Measurements from ENCODE around the gene CMIP. TPM values are rescaled to one million over a fixed set of nuclear protein-coding genes. Genes with fewer than 3 reads are reported as not detected.

CMIP gene
- total RNA-seq, 1 donor from 2014 or later: 163 TPM

GRCh38 chr16:81526935-81527334 is 82.3 kb downstream of the CMIP start:
- Mint-ChIP-seq H3K9me3 (ENCODE audit: unreplicated experiment) (peaks cover 7% of the 10 kb centered on the region), H3K27ac (ENCODE audit: unreplicated experiment) (peak overlapping the region; percentile 11), H3K4me1 (ENCODE audit: low read depth, unreplicated experiment) (peaks cover 10% of the 10 kb centered on the region), H3K36me3 (ENCODE audit: unreplicated experiment) (peaks cover 5% of the 10 kb centered on the region), H3K4me3 (ENCODE audit: unreplicated experiment) (no peak overlapping the region), H3K27me3 (ENCODE audit: unreplicated experiment) (peaks cover 10% of the 10 kb centered on the region)
- no peak for DNase-seq
- TF ChIP-seq, protein P1, sequence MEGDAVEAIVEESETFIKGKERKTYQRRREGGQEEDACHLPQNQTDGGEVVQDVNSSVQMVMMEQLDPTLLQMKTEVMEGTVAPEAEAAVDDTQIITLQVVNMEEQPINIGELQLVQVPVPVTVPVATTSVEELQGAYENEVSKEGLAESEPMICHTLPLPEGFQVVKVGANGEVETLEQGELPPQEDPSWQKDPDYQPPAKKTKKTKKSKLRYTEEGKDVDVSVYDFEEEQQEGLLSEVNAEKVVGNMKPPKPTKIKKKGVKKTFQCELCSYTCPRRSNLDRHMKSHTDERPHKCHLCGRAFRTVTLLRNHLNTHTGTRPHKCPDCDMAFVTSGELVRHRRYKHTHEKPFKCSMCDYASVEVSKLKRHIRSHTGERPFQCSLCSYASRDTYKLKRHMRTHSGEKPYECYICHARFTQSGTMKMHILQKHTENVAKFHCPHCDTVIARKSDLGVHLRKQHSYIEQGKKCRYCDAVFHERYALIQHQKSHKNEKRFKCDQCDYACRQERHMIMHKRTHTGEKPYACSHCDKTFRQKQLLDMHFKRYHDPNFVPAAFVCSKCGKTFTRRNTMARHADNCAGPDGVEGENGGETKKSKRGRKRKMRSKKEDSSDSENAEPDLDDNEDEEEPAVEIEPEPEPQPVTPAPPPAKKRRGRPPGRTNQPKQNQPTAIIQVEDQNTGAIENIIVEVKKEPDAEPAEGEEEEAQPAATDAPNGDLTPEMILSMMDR (IDR thresholded peaks at IDR 0.05; ENCODE audit: partially characterized antibody, unreplicated experiment): no peak

DNA sequence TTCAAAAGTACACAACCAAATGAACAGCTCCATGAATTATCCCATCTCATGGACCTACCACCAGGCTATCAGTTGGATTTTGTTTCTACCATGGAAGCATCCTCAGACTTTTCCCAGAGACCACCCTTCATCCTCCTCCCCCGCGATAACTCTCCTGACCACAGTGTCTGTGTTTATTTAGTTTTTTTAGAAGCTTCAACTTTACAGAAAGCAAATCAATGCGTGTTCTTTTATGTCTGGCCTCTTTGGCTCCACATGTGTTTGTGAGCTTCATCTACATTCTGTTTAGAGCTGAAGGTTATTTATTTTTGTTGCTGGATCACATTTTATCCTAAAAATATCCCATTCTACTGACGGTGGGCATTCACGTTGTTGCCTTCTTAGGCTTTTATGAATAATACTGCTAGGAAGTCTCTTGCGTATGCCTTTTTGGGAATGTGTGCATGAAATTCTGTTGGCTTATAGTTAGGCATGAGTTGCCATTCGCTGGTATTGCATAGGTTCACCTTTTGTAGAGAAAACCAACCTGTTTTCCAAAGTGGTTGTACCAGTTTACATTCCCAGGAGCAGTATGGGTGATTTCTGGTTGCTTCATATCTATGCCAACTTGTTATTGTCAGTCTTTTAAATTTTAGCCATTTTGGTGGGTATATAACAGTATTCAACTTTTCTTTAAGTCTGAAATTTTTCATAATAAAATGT is 83.0 kb downstream of the CMIP start:
- peaks cover 7% of the 10 kb centered on the region for H3K9me3 Mint-ChIP-seq (ENCODE audit: unreplicated experiment)
- H3K36me3 Mint-ChIP-seq (ENCODE audit: unreplicated experiment): peaks cover 5% of the 10 kb centered on the region
- no peak for DNase-seq
- H3K4me1 Mint-ChIP-seq (ENCODE audit: low read depth, unreplicated experiment): peaks cover 14% of the 10 kb centered on the region
- H3K4me3 Mint-ChIP-seq (ENCODE audit: unreplicated experiment): no peak overlapping the region
- no peak overlapping the region for H3K27ac Mint-ChIP-seq (ENCODE audit: unreplicated experiment)
- H3K27me3 Mint-ChIP-seq (ENCODE audit: unreplicated experiment): peaks cover 10% of the 10 kb centered on the region
- TF ChIP-seq, protein P1 (IDR thresholded peaks at IDR 0.05; ENCODE audit: partially characterized antibody, unreplicated experiment): no peak

GRCh38 chr16:81528256-81528655 is 83.6 kb downstream of the CMIP start:
- DNase-seq: no peak
- H3K9me3 Mint-ChIP-seq (ENCODE audit: unreplicated experiment): peaks cover 7% of the 10 kb centered on the region
- H3K36me3 Mint-ChIP-seq (ENCODE audit: unreplicated experiment): peaks cover 5% of the 10 kb centered on the region
- no peak overlapping the region for H3K27ac Mint-ChIP-seq (ENCODE audit: unreplicated experiment)
- TF ChIP-seq, protein P1 (IDR thresholded peaks at IDR 0.05; ENCODE audit: partially characterized antibody, unreplicated experiment): no peak
- peaks cover 19% of the 10 kb centered on the region for H3K4me1 Mint-ChIP-seq (ENCODE audit: low read depth, unreplicated experiment)
- H3K27me3 Mint-ChIP-seq (ENCODE audit: unreplicated experiment): peaks cover 14% of the 10 kb centered on the region
- no peak overlapping the region for H3K4me3 Mint-ChIP-seq (ENCODE audit: unreplicated experiment)

DNA sequence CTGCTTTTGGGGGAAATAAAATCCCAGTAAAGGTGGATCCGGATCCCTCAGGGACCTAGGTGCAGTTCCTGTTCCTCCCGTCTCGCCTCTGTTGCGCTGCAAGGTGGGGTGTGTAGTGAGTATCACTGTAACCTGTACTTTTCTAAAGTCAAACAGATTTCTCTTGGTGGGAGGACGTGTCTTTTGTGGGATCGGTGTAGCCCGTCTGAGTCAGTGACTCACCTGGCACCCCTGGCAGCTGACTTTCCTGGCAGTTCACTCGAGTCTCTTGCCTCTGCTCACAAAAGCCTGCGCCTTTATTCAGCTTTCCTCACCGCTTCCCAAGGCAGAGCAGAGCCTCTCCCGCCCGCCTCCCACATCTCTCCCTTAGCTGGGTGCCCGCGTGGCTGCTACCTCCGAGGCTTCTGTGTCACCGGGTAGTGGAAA is 85.7 kb downstream of the CMIP start:
- H3K27ac Mint-ChIP-seq (ENCODE audit: unreplicated experiment): no peak overlapping the region
- H3K9me3 Mint-ChIP-seq (ENCODE audit: unreplicated experiment): peaks cover 8% of the 10 kb centered on the region
- H3K27me3 Mint-ChIP-seq (ENCODE audit: unreplicated experiment): peaks cover 14% of the 10 kb centered on the region
- TF ChIP-seq, protein P1 (IDR thresholded peaks at IDR 0.05; ENCODE audit: partially characterized antibody, unreplicated experiment): no peak
- H3K4me3 Mint-ChIP-seq (ENCODE audit: unreplicated experiment): no peak overlapping the region
- DNase-seq: no peak
- H3K4me1 Mint-ChIP-seq (ENCODE audit: low read depth, unreplicated experiment): peaks cover 29% of the 10 kb centered on the region
- H3K36me3 Mint-ChIP-seq (ENCODE audit: unreplicated experiment): peaks cover 5% of the 10 kb centered on the region

- peaks cover 5% of the 10 kb centered on the region for H3K36me3 Mint-ChIP-seq (ENCODE audit: unreplicated experiment)
- DNase-seq: no peak
- H3K27ac Mint-ChIP-seq (ENCODE audit: unreplicated experiment): no peak overlapping the region
- TF ChIP-seq, protein P1 (IDR thresholded peaks at IDR 0.05; ENCODE audit: partially characterized antibody, unreplicated experiment): no peak
- no peak overlapping the region for H3K4me3 Mint-ChIP-seq (ENCODE audit: unreplicated experiment)
- H3K4me1 Mint-ChIP-seq (ENCODE audit: low read depth, unreplicated experiment): peaks cover 31% of the 10 kb centered on the region
- peaks cover 9% of the 10 kb centered on the region for H3K9me3 Mint-ChIP-seq (ENCODE audit: unreplicated experiment)
- H3K27me3 Mint-ChIP-seq (ENCODE audit: unreplicated experiment): peaks cover 12% of the 10 kb centered on the region
These were observed 86.2 kb downstream of the CMIP start for GRCh38 chr16:81530814-81531213.

All from glutamatergic neuron (in vitro differentiated cells).